Urinary bladder (tissue), 4 donors: ENCODE results near the gene MDC1. TPM values are rescaled to one million over a fixed set of nuclear protein-coding genes. Genes with fewer than 3 reads are reported as not detected.
A peak's percentile ranks its signal among the peaks of the same experiment; 100 is the strongest.

ENCODE experiments used
- DNase-seq: peaks from one replicate; pipeline ENCODE4 v3.0.0-alpha.2; 2015; ENCODE audit errors: extremely low spot score
- H3K27ac ChIP-seq: one replicate; pipeline ENCODE4 v1.5.1; 2013; ENCODE audit warnings: low read depth, mild to moderate bottlenecking, moderate library complexity
- H3K36me3 ChIP-seq: one replicate; pipeline ENCODE4 v1.6.1; 2013; ENCODE audit warnings: mild to moderate bottlenecking, moderate library complexity; ENCODE audit not compliant: insufficient read depth
- H3K4me1 ChIP-seq: one replicate; pipeline ENCODE4 v1.6.1; 2013; ENCODE audit warnings: mild to moderate bottlenecking, moderate library complexity; ENCODE audit not compliant: insufficient read depth
- H3K4me3 ChIP-seq: one replicate; pipeline ENCODE4 v1.5.1; 2013; ENCODE audit warnings: low read depth, low read length
- WGBS: extraction: QIAGEN DNeasy Blood & Tissue Kit; methylation state at CpG from one replicate; pipeline ENCODE4 v1.1.7; 2013; 5-methylcytosine and 5-hydroxymethylcytosine counted together
- polyA plus RNA-seq: library from polyadenylated mRNA; stranded (reverse); fragments of 200-250 nt; gene quantifications from one replicate; pipeline ENCODE4 v1.2.3, GENCODE V29; 2013
- total RNA-seq: library from RNA; depleted of rRNA; stranded (reverse); fragments of >200 nt; gene quantifications from one replicate; pipeline ENCODE4 v1.2.3, GENCODE V29; 2014
- donor health status: healthy with polysubstance abuse.
- donor health status: healthy.

Gene MDC1
- total and polyA plus RNA-seq, 2 donors = 9.8 to 18.3 TPM

DNA sequence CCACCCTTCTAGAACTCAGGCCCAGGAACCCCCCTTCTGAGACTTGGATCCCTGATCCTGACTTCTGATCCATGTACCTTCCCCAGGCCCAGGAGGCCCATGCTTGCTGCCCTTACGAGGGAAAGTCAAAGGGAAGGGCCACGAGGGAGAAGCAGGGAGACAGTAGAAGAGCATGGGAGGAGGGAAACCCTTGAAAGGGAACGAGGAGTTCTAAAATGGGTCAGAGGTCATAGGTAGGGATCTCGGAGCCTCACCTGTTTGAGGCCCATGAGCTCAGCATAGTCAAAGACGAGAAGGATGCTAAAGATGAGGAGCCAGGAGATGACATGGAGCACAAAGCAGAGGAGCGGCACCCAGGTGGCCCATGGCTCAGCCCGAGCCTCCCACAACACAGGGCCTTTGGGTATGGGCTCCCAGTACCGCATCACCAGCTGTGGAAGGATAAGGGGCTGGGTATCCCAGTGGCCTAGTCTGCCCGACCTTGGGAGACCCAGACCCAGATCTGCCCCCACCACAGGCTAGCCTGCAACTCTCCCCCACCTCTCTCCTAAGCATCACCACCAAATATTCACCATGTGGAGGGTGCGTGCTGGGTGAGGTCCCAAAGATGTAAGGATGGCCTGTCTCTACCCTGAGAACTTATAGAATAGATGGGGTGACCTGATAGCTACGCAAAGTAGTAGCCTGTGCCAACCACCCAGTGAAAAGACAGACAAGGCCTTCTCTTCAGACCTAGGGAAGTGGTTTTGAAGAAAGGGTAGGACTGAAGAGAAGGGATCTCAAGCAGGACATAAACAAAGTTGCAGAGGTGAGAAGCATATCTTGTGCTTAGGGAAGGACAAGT, 27.8 kb downstream of the MDC1 start:
- Histone ChIP-seq H3K27ac (peak overlapping the region; percentile 98), H3K4me3 (no peak overlapping the region), H3K36me3 (no peaks in the 10 kb centered on the region), H3K4me1 (no peaks in the 10 kb centered on the region)
- 83% methylated on average over 11 of the region's 11 CpGs for WGBS
- no peak for DNase-seq

DNA sequence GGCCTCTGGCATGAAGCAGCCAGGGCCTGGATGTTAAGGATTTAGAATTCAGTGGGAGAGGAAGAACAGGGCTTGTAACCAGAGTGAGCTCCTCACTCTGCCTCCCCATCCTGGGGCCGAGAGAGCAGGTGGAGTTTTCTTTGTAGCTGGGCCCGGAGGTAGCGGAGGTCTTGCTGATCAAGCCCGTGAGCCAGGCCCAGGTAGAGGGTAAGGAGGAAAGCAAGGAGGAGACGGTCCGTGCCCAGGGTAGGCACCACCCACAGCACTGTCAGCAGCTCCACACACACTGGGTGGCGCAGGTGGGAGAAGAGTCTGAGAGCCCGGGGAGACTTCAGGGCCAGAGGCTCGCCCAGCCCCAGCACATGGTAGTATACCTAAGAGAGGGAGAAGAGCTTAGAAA, 28.5 kb downstream of the MDC1 start:
- H3K36me3 ChIP-seq = no peaks in the 10 kb centered on the region
- no peak for DNase-seq
- 83% methylated on average over 9 of the region's 9 CpGs for WGBS
- H3K4me1 ChIP-seq = no peaks in the 10 kb centered on the region
- peak overlapping the region; percentile 98 for H3K27ac ChIP-seq
- no peak overlapping the region for H3K4me3 ChIP-seq

DNA sequence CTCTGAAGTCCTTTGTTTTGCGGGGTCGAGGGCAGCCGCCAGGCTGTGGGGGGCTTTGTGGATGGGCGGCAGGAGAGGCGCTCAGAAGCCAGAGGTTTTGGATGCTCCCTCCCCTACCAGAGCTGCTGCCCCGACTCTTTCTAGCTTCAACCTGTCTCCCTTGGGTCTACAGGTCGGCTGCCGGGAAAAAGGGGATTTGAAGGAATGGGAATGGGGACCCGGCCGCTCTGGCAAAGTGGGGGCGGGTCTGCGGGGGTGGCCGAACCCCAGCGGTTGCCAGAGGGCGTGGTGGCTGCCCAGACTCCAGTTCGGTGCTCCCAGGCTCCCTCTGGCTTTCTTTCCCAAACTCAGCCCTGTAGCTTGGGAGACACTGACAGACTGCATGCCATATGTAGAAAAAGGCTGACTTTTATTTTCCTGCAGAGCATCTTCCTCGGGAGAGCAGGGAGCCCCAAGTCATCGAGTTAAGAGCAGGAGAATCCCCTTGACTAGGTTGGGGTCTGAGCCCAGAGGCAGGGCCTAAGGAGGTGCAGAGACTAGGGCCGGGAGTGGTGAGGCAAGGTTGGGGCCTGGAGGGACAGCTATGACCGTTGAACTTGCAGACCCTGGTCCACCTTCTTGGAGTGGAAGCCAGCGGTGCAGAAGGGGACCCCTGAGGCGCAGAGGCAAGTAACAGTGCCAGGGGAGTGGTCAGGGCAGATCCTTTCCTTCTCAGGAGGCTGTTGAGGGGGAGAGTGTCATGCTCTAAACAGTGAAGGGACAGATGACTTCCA, 29.2 kb downstream of the MDC1 start:
- Histone ChIP-seq H3K36me3 (no peaks in the 10 kb centered on the region), H3K4me1 (no peaks in the 10 kb centered on the region), H3K4me3 (peak overlapping the region; percentile 67), H3K27ac (peak overlapping the region; percentile 98)
- WGBS = 9% methylated on average over 22 of the region's 22 CpGs
- DNase-seq = no peak

DNA sequence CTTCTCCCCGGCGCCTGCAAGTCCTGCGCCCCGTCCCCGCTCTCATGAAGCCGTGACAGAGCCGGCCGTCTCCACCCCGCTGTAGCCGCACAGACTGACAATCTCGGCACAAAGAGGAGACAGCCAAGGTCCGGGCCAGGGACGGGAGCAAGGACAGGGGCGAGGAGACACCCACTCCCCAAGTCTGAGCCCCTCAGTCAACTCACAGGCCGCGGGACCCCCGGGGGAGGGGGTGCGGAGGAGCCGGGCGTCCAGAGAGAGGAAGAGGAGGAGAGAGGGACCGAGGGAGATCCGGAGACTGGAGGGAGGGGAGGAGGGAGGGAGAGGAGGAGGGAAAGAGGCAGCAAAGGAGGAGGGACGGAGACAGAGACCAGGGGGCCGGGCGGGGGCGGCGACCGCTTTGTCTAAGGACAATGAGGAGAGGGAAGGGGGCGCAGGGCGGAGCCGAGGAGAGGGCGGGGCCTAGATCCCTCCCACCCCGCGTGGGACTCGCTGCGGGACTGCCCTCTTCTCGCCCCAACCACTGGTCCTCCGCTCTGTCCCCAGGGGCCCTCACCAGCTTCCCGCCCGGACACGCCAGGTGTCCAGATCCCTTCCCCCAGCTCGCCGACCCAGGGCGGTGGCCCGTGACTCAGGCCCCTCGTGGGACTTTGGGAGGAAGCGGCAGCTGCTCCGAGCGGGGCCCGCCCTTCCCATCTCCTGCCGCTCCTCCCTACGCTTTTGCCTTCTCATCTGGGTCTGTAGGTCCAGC, 30.0 kb downstream of the MDC1 start:
- under 1% methylated on average over 52 of the region's 52 CpGs for WGBS
- no peaks in the 10 kb centered on the region for H3K36me3 ChIP-seq
- peak overlapping the region; percentile 98 for H3K27ac ChIP-seq
- H3K4me1 ChIP-seq = no peaks in the 10 kb centered on the region
- H3K4me3 ChIP-seq = peak overlapping the region; percentile 67
- DNase-seq = peak; percentile 80

DNA sequence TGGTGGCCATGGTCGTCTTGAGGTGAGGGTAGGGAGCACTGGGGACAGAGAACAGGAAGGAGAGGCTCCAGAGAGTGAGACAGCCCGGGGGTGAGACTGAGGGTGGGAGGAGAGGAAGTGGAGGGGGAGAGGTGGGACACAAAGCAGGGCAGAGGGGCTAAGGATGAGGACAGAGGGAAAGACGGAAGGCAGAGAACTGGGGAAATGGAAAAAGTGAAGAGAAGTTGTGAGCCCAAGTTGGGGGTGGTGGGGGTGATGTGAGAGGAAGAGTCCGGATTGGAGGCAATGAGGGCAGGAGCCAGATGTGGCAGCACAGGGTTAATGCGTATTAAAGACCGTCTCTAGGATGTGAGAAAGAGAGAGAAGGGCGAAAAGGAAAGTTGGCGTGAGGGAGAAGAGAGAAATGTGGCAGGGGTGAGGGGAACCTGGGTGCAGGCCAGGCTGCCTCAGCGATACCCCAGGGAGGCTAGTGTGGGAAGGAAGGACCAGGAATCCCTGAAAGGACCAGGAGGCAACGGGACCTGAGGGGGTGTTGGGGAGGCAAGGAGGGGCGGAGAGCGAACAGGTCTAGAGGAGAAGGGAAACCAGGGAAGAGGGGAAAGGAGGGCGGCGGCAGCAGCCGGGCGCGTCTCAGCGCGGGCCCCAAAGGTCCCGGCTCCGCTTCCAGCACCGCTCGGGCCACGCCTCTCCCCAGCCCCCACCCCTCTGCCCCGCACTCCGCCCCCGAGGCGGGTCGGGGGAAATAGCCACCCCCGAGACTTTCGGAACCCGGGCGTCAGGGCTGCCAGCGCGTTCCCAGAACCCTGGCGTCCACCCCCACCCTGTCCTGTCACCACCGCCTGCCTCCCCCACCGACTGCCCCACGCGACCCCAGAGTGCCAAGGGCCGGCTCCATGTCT, 30.8 kb downstream of the MDC1 start, which contains the start of gene PPP1R18:
Gene PPP1R18 (minus strand): TSS at position 637 of the 899 bp plus-strand sequence. CDS start 627 bp downstream, at position 10.
- Histone ChIP-seq H3K4me3 (peak within 1 kb of the TSS; percentile 67), H3K27ac (peak within 1 kb of the TSS; percentile 98), H3K36me3 (no peaks in the 10 kb centered on the region), H3K4me1 (no peaks in the 10 kb centered on the region)
- under 1% methylated on average over 41 of the region's 41 CpGs for WGBS
- no peak for DNase-seq

DNA sequence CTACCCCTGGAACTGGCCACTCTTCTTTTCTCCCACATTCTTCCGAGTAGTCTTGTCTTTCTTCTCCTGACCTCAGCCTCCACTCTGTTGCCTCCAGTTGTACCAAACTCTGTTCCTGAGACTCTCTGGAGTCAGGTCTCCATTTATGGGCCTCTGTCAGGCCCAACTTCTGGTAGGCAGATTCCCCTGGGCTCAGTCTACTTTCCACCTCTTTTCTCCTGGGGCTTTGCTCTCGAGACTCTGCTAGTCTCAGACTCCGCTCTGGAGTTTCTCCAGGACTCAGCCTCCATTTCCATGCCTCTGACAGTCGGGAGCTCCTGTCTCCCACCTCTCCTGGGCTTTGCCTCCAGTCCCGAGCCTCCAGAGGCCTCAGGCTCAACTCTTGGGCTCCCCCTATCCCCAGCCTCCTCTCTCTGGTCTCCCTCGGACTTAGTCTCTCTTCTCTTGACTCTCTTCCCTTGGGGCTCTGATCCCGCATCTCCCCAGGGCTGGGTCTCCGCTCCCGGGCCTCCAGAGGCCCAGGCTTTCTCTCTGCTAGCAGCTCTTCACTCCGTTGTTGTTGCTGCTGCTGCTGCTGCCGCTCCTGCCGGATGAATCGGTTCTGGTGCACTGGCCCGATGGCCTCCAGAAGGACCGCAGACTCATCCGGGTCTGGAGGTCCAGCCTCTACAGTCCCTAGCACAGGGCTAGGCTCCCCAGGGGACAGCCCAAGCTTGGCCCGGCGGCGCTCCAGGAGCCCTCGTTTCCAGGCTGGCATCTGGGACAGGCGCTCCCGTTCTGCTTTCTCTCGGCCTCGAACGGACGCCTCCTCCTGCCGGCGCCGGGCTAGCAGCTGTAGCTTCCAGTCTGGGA, 31.7 kb downstream of the MDC1 start:
- Histone ChIP-seq H3K4me3 (peak overlapping the region; percentile 67), H3K4me1 (no peaks in the 10 kb centered on the region), H3K36me3 (no peaks in the 10 kb centered on the region), H3K27ac (peak overlapping the region; percentile 76)
- 24% methylated on average over 29 of the region's 29 CpGs for WGBS
- no peak for DNase-seq

DNA sequence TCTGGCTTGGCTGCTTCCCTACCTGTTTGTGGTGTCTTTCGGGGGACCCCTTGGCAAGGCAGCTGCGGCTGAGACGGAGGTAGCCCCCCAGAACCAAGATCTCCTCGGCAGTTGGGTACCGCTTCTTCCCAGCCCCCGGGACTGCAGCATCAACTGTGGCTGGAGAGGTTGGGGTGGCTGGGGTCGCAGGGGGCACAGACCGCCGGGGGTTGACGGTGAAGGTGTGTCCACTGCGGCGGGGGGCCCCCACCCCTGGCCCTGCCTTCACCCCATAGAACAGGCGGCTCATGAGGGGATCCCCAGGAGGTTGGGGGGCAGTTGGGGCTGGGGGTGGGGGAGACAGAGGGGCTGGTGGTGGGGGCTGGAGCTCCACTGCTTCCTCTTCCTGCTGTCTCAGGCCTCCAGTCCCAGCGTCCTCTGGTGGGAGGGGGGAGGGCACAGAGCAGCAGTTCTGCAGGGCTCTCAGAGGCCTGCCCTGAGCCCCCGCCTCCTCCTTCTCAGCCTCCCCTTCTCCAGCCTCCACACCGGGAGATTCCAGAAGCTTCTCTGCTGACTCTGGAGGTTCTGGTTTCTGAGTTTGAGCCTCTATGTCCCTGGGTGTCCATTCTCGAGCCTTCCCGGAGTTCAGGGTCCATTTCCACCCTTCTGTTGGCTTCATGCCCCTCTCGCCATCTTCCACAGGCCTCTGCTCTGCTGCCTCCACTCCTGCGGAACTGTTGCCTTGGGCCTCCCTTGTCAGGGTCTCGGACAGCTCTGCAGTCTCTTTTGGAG, 32.5 kb downstream of the MDC1 start:
- H3K27ac ChIP-seq = peak overlapping the region; percentile 76
- no peak for DNase-seq
- H3K4me1 ChIP-seq = no peaks in the 10 kb centered on the region
- peak overlapping the region; percentile 67 for H3K4me3 ChIP-seq
- WGBS = 16% methylated on average over 21 of the region's 21 CpGs
- no peaks in the 10 kb centered on the region for H3K36me3 ChIP-seq

DNA sequence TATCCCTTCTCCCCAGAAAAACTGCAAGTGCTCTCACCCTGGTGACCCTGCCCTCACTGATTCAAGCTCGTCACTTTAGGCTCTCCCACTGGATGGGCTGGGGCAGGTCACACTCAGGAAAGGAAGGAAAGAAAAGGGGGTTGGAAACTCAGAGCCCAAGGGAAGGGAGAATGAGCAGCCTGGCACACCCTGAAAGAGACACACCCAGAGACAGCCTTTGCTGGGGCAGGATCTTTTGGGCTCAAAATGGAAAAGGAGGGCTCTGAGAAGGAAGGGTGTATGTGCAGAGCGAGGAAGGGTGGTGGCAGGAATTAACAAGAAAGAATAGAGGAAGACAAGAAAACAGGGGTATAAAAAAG, 33.1 kb downstream of the MDC1 start:
- H3K4me1 ChIP-seq = no peaks in the 10 kb centered on the region
- no peak for DNase-seq

DNA sequence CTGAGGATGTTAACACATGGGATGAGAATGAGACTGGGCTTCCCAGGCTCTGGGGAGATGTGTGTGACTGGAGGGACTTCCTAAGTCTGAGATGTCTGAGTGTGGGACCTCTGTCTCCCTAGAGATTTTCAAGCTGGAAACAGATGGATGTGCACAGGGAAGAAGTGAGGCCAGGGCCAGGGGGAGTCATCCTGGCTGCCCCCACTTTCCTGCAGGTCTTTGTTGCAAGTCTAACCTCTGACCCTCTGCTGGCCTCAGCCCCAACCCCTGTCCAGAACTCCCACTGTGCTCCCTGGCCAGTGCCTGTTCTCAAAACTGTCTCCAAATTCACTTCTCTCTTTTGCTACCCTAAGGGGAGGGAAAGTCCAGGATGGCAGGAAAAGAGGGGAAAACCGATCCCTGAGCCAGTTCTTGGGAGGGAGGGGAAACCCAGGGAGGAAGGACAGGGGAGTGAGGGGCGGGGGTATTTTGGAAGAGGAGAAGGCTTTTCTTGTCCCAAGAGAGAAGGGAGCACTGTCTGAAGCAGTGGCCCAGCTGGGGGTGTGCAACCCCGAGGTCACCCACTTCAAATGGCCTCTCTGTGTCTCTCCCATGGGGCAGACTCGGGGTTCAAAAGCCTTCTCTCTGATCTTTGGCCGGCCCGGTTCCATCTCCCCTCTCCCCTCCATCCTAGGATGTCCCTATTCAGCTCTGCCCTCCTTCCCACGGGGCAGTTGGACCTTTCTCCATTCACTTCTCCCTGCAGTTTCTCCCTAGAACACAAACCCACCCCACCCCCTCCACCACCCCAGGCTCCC, 33.7 kb downstream of the MDC1 start:
- no peak for DNase-seq
- H3K4me3 ChIP-seq = peak overlapping the region; percentile 67
- H3K27ac ChIP-seq = peak overlapping the region; percentile 91
- no peaks in the 10 kb centered on the region for H3K36me3 ChIP-seq
- H3K4me1 ChIP-seq = no peaks in the 10 kb centered on the region
- 5% methylated on average over 7 of the region's 7 CpGs for WGBS

More for the DNA sequence above, 33.1 kb downstream of the MDC1 start:
- no peaks in the 10 kb centered on the region for H3K36me3 ChIP-seq
- peak overlapping the region; percentile 76 for H3K27ac ChIP-seq
- peak overlapping the region; percentile 67 for H3K4me3 ChIP-seq
- WGBS = 7% methylated on average over 2 of the region's 2 CpGs

DNA sequence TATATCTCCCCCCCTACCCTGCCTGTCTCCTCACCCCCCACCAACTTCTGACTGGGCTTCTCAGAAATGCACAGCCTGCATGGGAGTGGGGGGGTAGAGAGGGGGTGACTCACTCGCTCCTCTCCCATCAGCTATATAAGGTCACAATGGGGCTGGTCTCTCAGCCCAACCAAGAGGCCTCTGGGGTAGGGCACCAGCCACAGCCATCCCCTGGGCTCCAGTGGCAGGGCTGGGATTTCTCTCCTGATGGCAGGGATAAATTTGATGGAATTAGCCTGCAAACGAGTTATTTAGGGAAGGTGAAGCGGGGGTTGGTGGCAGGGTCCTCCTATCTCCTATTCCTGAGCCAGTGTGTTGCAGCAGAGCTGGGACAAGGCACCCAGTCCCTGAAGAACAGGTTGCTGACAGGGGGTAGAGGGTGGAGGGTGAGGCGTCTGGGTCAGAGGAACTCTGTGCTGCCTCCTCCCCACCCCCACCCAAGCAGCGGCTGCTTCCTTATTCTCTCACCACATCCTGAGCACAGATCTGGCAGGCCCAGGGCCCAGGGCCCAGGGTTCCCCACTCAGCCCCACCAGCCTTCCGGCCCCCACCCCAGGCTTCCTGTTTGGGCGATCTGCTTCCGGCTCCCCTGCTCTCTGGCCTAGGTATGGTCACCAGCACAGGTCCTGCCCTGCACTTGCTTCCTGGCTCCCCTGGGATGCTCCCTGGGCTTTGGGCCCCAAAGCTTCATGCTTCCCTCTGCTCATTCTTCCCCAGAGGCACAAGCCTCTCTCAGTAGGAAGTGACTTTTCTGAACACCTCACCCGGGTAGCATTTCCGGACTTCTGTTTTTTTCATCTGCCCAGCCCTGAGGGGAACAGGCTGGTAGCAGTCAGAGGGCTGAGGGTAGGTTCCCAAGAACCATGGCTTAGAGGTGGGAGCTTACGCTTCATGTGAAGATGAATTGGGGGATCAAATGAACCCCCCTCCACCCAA, 34.7 kb downstream of the MDC1 start:
- no peak for DNase-seq
- Histone ChIP-seq H3K36me3 (no peaks in the 10 kb centered on the region), H3K4me3 (peak overlapping the region; percentile 67), H3K27ac (peak overlapping the region; percentile 91), H3K4me1 (no peaks in the 10 kb centered on the region)
- WGBS = 7% methylated on average over 11 of the region's 11 CpGs
